Calu3 (cell line): ENCODE results near the gene DBF4B. TPM values are rescaled to one million over a fixed set of nuclear protein-coding genes. Genes with fewer than 3 reads are reported as not detected.

ENCODE experiments used
- BruUV-seq: library from RNA; stranded (reverse); fragments of 400-500 nt; replicated peaks from 2 replicates; lab custom pipeline; 2021; lab: Mats Ljungman, UMichigan
- CTCF ChIA-PET: fragments of 300-600 bp; sonication (Branson Sonifier 250); formaldehyde crosslinking; loops from one replicate; lab custom pipeline; 2022; ENCODE audit warnings: antibody characterized with exemption; lab: Charles Lee
- DNase-seq: peaks from one replicate; pipeline ENCODE4 v3.0.0; 2022
- H3K27ac Mint-ChIP-seq: one replicate; pipeline ENCODE4 v1.8.0; 2022; ENCODE audit warnings: mixed read lengths; ENCODE audit not compliant: unreplicated experiment
- H3K27me3 Mint-ChIP-seq: one replicate; pipeline ENCODE4 v1.8.0; 2022; ENCODE audit warnings: mixed read lengths; ENCODE audit not compliant: unreplicated experiment
- H3K36me3 Mint-ChIP-seq: one replicate; pipeline ENCODE4 v1.8.0; 2022; ENCODE audit warnings: mild to moderate bottlenecking, moderate library complexity, mixed read lengths; ENCODE audit not compliant: insufficient read depth, unreplicated experiment
- H3K4me1 Mint-ChIP-seq: one replicate; pipeline ENCODE4 v1.8.0; 2022; ENCODE audit warnings: mild to moderate bottlenecking, low read depth, mixed read lengths; ENCODE audit not compliant: unreplicated experiment
- H3K4me3 Mint-ChIP-seq: one replicate; pipeline ENCODE4 v1.8.0; 2022; ENCODE audit warnings: mild to moderate bottlenecking, low read depth, moderate library complexity, mixed read lengths; ENCODE audit not compliant: unreplicated experiment
- H3K9me3 Mint-ChIP-seq: one replicate; pipeline ENCODE4 v1.8.0; 2022; ENCODE audit warnings: low read depth, mixed read lengths; ENCODE audit not compliant: unreplicated experiment
- CTCF ChIP-seq: fragments of 200-600 bp; IDR thresholded peaks from one replicate; pipeline ENCODE4 v1.8.0; 2022; ENCODE audit warnings: antibody characterized with exemption; ENCODE audit not compliant: unreplicated experiment
- intact Hi-C: fragments of 100-400 bp; cut with micrococcal nuclease; formaldehyde crosslinking; loops from one replicate; pipeline ENCODE4 v1.10.0; 2022; ENCODE audit not compliant: unreplicated experiment
- total RNA-seq: library from RNA; stranded (reverse); gene quantifications from 2 replicates; pipeline ENCODE4 v1.2.3, GENCODE V29; 2022

The DBF4B gene
- total RNA-seq, 1 experiment from 2014 or later, result 47.4 TPM

DNA sequence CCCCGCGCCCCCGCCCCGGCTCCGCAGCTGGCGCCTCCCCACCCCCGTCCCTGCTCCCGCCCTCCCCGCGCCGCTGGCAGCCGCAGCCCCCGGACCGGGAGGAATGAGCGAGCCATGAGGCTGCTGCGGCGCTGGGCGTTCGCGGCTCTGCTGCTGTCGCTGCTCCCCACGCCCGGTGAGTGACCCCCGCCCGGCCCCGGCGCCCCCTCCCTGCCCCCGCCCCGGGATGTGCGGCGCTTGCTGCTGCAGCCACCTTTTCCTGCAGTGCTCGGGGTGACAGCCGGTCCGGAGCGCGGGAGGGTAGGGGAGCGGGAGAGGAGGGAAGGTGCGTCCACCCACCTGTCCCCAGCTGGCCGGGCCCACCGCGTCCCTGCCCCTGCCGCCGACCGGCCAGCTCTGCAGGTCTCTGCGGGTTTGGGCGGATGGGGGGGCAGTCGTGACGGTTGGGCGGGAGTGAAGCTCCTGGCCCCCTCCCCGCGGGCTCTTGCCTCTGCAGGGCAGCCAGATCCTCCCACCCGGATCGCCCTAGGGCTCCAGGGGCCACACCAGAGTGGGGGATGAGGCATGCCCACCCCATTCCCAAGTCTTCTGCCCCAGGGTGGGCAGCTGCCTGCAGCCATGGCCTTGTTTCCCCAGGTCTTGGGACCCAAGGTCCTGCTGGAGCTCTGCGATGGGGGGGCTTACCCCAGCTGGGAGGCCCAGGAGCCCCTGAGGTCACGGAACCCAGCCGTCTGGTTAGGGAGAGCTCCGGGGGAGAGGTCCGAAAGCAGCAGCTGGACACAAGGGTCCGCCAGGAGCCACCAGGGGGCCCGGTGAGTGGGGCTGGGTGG is 50.8 kb downstream of the DBF4B start:
- no peak for DNase-seq
- no TSS peak for BruUV-seq
- intact Hi-C loops, result no loop called here
- peak; percentile 44 for TF ChIP-seq CTCF
- H3K4me3 Mint-ChIP-seq, result peak overlapping the region; percentile 61
- peaks cover 45% of the 10 kb centered on the region for H3K27me3 Mint-ChIP-seq
- H3K9me3 Mint-ChIP-seq, result no peaks in the 10 kb centered on the region
- H3K36me3 Mint-ChIP-seq, result peaks cover 10% of the 10 kb centered on the region
- CTCF ChIA-PET, result interaction anchor here (0.5 to 1.0 kb wide), 2 partner anchors 16 to 524 kb away, joined by 3 to 4 read pairs; no protein-coding TSS in a partner anchor
- no peak overlapping the region for H3K27ac Mint-ChIP-seq
- no peaks in the 10 kb centered on the region for H3K4me1 Mint-ChIP-seq

DNA sequence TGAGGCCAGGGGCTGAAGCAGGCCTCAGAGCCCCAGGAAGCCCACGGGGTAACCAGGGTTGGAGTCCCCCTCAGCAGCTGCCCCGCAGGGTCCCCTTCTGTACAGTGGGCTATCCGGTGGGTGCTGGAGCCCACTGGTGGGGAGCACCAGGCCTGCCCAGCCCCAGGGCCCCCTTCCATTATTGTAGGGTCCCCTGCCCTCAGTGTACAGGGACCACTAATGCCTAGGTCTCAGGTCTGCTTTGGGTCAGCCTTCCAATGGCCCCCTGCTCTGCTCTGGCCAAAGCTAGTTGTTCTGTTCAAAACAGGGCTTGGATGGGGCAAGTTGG is 51.4 kb downstream of the DBF4B start:
- no peaks in the 10 kb centered on the region for H3K9me3 Mint-ChIP-seq
- DNase-seq, result no peak
- H3K27me3 Mint-ChIP-seq, result peaks cover 51% of the 10 kb centered on the region
- BruUV-seq, result no TSS peak
- no peaks in the 10 kb centered on the region for H3K4me1 Mint-ChIP-seq
- H3K27ac Mint-ChIP-seq, result no peak overlapping the region
- H3K4me3 Mint-ChIP-seq, result peak overlapping the region; percentile 61
- no peak for TF ChIP-seq CTCF
- intact Hi-C loops, result no loop called here
- CTCF ChIA-PET, result interaction anchor here (0.5 to 1.0 kb wide), 3 partner anchors 15 to 525 kb away, joined by 3 to 4 read pairs (median 3); no protein-coding TSS in a partner anchor
- peaks cover 10% of the 10 kb centered on the region for H3K36me3 Mint-ChIP-seq

GRCh38 chr17:44760474-44761308 is 52.2 kb downstream of the DBF4B start:
- H3K4me3 Mint-ChIP-seq, result no peak overlapping the region
- no peak for TF ChIP-seq CTCF
- no TSS peak for BruUV-seq

DNA sequence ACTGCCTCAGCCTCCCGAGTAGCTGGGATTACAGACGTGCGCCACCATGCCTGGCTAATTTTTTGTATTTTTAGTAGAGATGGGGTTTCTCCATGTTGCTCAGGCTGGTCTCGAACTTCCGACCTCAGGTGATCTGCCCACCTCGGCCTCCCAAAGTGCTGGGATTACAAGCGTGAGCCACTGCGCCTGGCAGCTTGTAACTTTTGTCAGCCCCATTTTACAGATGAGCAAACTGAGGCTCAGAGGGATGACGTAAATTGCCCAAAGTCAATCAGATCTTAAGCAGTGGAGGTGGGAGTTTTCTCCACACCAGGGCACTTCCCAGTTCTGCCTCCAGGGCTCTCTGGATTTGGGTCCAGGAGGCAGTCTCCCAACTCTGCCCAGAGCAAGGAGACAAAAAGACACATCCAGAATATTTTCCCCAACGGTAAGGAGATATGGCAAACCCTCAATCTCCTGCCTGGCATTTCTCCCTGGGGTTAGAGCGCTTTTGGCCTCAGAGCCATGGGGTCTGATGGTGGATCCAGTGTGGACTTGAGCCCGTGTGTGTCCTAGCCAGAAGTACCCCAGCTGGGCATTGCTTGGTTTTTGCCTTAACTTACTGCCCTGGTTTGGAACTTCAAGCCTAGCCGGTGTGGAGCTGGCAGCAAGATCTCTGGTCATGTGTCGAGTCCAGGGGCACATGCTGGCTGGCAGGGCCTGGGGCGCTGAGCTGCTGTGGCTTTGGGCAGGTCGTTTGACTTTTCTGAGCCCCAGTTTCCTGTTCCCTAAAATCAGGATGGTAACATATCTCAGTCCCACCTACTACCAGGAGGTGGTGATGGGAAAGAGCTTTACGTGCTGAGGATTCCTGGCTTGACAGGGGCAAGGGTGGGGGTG is 53.7 kb downstream of the DBF4B start:
- no TSS peak for BruUV-seq
- Mint-ChIP-seq H3K4me1 (no peaks in the 10 kb centered on the region), H3K9me3 (no peaks in the 10 kb centered on the region), H3K4me3 (no peak overlapping the region), H3K27me3 (peaks cover 72% of the 10 kb centered on the region), H3K27ac (no peak overlapping the region), H3K36me3 (peaks cover 8% of the 10 kb centered on the region)
- TF ChIP-seq CTCF, result no peak
- intact Hi-C loops, result no loop called here
- CTCF ChIA-PET, result interaction anchor here (0.8 kb wide), 1 partner anchor 9 kb away, joined by 3 read pairs; no protein-coding TSS in a partner anchor
- DNase-seq, result no peak

More at GRCh38 chr17:44760474-44761308, 52.2 kb downstream of the DBF4B start:
- intact Hi-C loops, result no loop called here
- Mint-ChIP-seq H3K4me1 (no peaks in the 10 kb centered on the region), H3K27ac (no peak overlapping the region), H3K36me3 (peaks cover 10% of the 10 kb centered on the region), H3K27me3 (peaks cover 58% of the 10 kb centered on the region), H3K9me3 (no peaks in the 10 kb centered on the region)
- no peak for DNase-seq
- CTCF ChIA-PET, result interaction anchor here (0.5 kb wide), 1 partner anchor 39 kb away, joined by 3 read pairs; no protein-coding TSS in a partner anchor
